OCI-LY1 (cell line): ENCODE results near the gene ZNF341.

Experiments used
- EZH2 ChIP-seq: fragments of 200-600 bp; sonication (generic), shearing (Covaris generic); IDR thresholded peaks from 2 replicates; pipeline ENCODE4 v1.8.0; 2017; ENCODE audit warnings: borderline replicate concordance, mixed run types, mild to moderate bottlenecking, antibody characterized with exemption, low read length, moderate library complexity, mixed read lengths
- TF ChIP-seq, protein P1 (sequence below): fragments of 200-600 bp; sonication (generic), shearing (Covaris generic); IDR thresholded peaks from 2 replicates; pipeline ENCODE4 v1.5.1; 2017; ENCODE audit warnings: mild to moderate bottlenecking, antibody characterized with exemption, low read length, moderate library complexity, mixed read lengths

DNA sequence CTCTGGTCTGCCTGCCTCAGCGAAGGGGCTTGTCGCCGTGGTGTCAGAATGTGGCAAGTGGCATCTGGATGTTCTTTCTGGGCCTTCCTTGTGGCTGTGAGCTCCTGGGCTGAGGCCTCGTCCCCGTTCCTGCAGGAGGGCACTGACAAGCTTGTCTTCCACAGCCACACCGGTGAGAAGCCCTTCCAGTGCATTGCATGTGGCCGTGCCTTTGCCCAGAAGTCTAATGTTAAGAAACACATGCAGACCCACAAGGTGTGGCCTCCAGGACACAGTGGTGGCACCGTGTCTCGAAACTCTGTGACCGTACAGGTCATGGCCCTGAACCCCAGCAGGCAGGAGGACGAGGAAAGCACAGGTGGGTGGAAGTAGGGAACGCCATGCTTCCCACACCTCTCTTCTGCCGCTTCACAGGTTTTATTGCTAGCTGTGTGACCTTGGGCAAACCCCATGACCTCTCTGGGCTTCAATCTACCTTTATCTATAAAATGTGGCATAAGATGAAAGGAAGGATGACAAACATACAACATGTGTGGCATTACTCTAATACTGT is 30.0 kb downstream of the ZNF341 start:
- TF ChIP-seq, protein P1, sequence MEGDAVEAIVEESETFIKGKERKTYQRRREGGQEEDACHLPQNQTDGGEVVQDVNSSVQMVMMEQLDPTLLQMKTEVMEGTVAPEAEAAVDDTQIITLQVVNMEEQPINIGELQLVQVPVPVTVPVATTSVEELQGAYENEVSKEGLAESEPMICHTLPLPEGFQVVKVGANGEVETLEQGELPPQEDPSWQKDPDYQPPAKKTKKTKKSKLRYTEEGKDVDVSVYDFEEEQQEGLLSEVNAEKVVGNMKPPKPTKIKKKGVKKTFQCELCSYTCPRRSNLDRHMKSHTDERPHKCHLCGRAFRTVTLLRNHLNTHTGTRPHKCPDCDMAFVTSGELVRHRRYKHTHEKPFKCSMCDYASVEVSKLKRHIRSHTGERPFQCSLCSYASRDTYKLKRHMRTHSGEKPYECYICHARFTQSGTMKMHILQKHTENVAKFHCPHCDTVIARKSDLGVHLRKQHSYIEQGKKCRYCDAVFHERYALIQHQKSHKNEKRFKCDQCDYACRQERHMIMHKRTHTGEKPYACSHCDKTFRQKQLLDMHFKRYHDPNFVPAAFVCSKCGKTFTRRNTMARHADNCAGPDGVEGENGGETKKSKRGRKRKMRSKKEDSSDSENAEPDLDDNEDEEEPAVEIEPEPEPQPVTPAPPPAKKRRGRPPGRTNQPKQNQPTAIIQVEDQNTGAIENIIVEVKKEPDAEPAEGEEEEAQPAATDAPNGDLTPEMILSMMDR = no peak
- TF ChIP-seq EZH2 = no peak
